ENCODE data around the gene PRKCA.

- TF ChIP-seq CREB1 (IDR thresholded peaks at IDR 0.05; ENCODE audit: low read depth) (no peak), EP300 (IDR thresholded peaks at IDR 0.05; ENCODE audit: borderline replicate concordance) (no peak), EGR1 (IDR thresholded peaks at IDR 0.05) (no peak), RAD21 (IDR thresholded peaks at IDR 0.05; ENCODE audit: low read depth) (no peak), CEBPB (IDR thresholded peaks at IDR 0.05) (no peak), NFIC (IDR thresholded peaks at IDR 0.05) (no peak)
These were observed 211.9 kb downstream of the PRKCA start for GRCh38 chr17:66514227-66514806.
